ENCODE data around the gene TRIM71.

Gene TRIM71

GRCh38 chr3:32868719-32869512 is 51.1 kb downstream of the TRIM71 start:
- DNase-seq = no peak

DNA sequence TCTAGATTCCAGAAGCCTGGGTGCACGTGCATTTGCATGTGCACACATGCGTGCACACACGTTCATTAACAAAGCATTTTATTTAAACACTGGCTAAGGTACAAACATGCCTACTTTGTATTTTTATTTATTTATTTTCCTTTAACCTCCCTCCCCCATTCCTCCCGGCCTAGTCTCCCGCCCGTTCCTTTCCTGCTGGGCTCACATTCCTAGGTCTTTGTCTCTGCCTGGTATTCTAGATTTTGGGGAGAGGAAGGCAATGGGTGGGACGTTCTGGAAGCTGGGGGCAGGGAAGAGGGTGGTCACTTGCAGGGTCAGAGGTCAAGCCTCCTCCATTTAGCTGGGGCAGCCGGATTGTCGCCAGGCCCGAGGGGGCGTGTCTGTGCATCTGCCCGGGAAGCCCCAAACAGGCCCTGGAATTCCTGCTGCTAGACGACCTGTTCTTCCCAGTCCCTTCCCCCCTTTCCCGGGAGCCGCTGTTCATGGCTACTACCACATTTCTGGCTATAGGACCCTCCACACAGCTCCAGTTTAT is 51.8 kb downstream of the TRIM71 start:
- no peak for DNase-seq

DNA sequence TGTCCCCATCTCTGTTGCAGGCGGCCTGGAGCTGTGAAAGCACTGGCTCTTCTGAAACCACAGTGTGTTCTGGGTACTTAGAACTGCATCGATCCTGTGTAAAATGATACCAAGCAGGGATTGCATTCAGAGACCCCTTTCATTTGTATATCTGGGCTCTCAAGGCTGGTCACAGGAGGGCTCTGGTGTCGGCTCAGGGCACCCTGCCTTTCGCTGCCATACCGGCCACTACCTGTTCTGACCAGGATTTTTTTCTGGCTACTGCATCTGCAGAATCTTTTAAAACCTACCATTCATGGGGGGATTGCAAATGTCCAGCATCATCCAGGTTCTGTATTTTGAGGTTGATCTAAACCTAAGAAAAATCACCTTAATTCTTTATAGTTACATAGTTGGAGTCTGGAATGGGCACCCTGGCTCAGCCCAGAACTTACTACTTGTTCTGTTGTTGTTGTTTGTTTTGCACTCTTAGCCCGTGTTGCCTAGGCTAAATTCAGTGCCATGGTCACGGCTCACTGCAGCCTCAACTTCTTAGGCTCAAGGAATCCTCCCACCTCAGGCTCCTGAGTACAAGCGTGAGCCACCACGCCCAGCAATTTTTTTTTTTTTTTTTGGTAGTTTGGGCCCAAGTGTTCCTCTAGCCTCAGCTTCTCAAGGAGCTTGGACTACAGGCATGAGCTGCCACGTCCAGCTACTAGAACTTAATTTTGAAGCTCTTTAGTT is 52.7 kb downstream of the TRIM71 start:
- DNase-seq = no peak

DNA sequence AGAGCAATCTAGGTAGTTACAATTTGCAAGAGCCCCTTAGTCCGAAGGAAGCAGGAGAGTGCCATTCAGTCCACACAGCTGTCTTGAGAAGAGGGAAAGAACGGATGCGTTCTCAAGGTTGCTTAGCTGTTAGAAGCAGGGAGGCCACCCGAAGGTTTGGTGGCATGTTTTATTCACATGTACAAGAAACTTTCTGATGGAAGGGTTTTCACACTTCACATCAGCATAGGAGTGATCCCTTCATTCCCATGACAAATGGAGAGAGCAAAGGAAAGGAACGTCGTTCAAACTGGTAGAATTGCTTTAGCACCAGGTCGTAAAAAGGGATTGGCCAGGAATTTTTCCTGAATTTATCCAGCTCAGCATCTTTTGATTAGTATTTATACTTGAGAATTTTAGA is 53.5 kb downstream of the TRIM71 start:
- DNase-seq = no peak

DNA sequence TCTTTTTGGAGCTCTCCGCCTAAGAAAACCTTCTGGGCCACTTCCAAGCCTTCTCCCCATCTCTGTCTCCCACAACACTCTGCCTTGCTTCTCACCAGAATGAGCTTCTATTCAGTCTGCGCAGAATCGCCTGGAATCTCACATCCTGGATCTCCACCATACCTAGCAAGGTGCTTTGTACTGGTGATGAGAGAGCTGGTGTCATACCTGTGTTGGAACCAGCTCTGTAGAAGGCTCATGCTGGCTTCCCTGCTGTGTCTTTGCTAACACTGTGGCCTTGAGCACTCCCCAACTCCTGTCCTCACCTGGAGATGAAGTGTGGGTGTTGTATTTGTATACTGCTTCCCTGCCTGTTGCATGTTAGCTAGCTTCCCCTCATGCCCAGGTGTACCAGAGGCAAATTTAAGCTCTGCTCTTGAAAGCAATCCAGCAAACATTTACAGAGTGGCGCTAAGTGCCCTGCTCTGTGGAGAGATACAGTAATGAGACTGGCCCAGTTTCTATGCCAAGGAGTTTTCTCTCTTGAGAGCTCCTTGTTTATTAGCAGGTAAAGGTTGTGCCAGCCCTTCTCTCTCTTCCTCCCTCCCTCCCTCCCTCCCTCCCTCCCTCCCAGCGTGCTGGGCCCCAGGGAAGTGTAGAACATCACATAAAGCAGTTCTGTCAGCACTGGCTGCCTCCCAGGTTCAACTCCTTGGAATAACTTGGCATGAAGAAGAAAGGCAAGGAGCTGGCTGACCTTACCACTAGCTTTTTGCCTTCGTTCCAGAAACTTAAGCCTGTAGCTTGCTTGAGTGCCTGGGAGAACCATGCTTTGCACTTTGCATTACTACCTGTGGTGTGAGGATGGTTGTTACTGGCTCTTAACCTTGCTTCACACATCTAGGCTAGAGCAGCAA is 54.9 kb downstream of the TRIM71 start:
- no peak for DNase-seq

DNA sequence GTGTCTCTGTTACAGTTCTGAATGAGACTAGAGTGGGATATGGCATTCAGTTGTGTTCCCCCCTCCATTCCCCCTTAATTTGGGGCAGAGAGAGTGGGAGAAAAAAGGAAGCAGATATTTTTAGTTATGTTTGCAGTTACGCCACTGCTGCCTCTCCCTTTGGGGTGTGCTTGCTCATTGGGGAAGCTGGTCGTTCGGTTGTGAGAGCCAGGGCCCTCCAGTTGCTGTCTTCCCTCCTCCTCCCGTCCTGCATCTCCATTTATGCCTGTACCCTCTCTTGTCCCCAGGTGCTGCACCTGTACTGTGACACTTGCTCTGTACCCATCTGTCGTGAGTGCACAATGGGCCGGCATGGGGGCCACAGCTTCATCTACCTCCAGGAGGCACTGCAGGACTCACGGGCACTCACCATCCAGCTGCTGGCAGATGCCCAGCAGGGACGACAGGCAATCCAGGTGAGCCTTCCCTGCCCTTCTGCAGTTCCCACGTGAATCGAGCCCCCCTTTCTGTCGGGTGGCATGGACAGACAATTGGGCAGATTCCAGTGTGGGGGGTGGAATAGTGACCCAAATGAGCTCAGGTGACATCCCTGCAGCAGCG is 55.8 kb downstream of the TRIM71 start:
- DNase-seq = no peak

- no peak for DNase-seq
These were observed 59.1 kb downstream of the TRIM71 start for GRCh38 chr3:32876920-32877319.

DNA sequence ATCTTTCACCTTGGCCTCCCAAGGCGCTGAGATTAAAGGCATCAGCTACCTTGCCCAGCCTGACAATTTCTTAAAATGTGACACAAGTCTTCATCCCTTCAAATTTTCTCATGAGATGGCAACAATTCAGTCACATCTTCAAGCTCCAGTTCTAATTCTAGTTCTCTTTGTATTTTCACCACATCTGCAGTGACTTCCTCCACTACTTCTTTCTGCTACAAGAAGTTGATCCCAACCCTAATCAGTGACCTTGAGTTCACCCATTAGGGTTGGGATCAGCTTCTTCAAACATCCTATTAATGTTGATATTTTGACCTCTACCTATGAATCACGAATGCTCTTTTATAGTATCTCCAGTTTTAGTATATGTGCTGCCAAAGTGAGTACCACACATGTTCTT is 59.8 kb downstream of the TRIM71 start:
- no peak for DNase-seq

DNA sequence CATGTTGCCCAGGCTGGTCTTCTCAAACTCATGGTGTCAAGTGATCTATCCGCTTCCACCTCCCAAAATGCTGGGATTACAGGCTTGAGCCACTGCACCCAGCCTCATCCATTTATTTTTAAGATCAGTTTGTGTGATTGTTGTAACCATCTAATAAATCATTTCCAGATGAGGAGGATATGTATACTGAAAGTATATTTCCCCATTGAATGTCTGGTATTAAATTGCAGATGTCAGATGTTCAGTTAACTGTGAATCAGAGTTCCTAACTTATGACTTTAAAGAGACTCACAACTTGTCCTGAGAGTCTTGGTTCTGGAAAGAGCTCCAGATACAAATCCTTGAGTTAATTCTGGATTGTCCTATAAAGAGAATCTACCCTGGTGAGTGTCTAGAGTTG is 62.4 kb downstream of the TRIM71 start:
- no peak for DNase-seq

GRCh38 chr3:32881624-32882023 is 63.8 kb downstream of the TRIM71 start:
- no peak for DNase-seq

- no peak for DNase-seq
These were observed 64.4 kb downstream of the TRIM71 start for GRCh38 chr3:32882189-32882588.

DNA sequence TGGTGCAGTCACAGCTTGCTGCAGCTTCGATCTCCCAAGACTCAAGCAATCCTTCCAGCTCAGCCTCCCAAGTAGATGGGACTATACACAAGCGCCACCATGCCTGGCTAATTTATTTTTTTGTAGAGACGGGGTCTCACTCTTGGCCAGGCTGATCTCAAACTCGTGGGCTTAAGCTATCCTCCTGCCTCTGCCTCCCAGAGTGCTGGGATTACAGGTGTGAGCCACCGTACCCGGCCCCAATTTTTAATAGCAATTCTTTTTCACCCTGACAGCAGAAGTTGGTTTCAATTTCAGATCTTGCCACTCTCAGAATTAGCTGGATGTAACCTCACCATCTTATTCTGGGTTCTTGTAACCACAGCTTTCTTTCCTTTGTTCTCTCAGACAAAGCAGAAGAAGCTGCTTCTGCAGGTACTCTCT is 64.8 kb downstream of the TRIM71 start:
- no peak for DNase-seq

DNA sequence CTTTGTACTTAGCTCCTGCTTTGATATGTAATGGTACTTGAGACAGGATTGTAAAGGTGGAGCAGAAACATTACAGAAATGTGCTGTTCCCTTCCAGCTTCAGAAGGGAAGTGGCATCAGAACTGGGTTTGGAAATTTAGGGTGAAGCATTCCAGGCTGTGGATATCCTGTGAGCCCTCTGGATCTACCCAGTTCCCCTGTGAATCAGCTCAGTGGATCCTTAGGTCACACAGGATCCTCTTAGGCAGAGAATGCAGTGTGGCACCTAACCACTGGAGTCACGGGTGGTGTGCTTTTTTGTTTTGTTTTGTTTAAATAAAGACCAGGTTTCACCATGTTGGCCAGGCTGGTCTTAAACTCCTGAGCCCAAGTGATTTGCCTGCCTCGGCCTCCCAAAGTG is 66.0 kb downstream of the TRIM71 start:
- DNase-seq = no peak

GRCh38 chr3:32884591-32884990 is 66.8 kb downstream of the TRIM71 start:
- no peak for DNase-seq

GRCh38 chr3:32885283-32885901 is 67.6 kb downstream of the TRIM71 start:
- no peak for DNase-seq

DNA sequence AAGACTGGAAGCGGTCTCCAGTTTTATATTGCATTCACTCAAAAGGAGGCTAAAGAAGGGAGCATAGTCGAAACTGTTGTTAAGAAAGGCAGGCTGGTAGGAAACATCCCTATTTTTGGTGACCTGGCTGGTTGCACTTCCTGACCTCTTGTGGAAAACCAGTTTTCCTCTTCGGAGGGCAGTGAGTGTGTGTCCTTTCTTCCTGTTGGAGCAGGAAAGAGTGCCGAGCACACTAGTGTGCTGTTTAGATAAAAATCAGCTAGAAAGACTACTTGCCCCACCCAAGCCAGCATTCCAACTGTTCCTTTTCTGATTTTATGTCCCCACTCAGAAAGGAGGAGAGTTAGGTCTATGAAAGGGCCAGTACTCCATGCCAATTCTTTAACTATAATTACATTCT is 68.5 kb downstream of the TRIM71 start:
- DNase-seq = no peak

GRCh38 chr3:32886911-32887310 is 69.1 kb downstream of the TRIM71 start:
- no peak for DNase-seq

- no peak for DNase-seq
These were observed 70.9 kb downstream of the TRIM71 start for GRCh38 chr3:32888739-32889138.

DNA sequence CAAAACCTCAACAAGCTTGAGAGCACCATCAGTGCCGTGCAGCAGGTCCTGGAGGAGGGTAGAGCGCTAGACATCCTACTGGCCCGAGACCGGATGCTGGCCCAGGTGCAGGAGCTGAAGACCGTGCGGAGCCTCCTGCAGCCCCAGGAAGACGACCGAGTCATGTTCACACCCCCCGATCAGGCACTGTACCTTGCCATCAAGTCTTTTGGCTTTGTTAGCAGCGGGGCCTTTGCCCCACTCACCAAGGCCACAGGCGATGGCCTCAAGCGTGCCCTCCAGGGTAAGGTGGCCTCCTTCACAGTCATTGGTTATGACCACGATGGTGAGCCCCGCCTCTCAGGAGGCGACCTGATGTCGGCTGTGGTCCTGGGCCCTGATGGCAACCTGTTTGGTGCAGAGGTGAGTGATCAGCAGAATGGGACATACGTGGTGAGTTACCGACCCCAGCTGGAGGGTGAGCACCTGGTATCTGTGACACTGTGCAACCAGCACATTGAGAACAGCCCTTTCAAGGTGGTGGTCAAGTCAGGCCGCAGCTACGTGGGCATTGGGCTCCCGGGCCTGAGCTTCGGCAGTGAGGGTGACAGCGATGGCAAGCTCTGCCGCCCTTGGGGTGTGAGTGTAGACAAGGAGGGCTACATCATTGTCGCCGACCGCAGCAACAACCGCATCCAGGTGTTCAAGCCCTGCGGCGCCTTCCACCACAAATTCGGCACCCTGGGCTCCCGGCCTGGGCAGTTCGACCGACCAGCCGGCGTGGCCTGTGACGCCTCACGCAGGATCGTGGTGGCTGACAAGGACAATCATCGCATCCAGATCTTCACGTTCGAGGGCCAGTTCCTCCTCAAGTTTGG is 72.9 kb downstream of the TRIM71 start:
- DNase-seq = no peak

- DNase-seq = no peak
These were observed 73.6 kb downstream of the TRIM71 start for GRCh38 chr3:32891365-32891764.

Measured in activated CD4-positive, CD25-positive, alpha-beta regulatory T cell treated with anti-CD3 and anti-CD28 coated beads, Interleukin-2, amount 50 U/mL, for 72 hours (primary cell).